Measurements from ENCODE around the gene SPAG6. TPM values are rescaled to one million over a fixed set of nuclear protein-coding genes. Genes with fewer than 3 reads are reported as not detected.
"Not testable (repeated sequence)": the region's sequence is repeated elsewhere in the genome, so short reads cannot be mapped to it uniquely, and the experiment has no call there.

Gene SPAG6
- total and polyA plus RNA-seq, 2 donors, result 0.03 to 0.37 TPM

GRCh38 chr10:22340329-22341189 lies 4.7 kb upstream of the SPAG6 start:
- Histone ChIP-seq H3K4me3 (ENCODE audit: low read depth, low read length) (peak overlapping the region; percentile 86), H3K27ac (ENCODE audit: low read depth) (peak overlapping the region; percentile 92), H3K36me3 (ENCODE audit: insufficient read depth) (no peaks in the 10 kb centered on the region), H3K4me1 (ENCODE audit: insufficient read depth) (no peaks in the 10 kb centered on the region)
- DNase-seq (ENCODE audit: extremely low spot score), result no peak
- WGBS, result 1% methylated on average over 98 of the region's 98 CpGs

GRCh38 chr10:22341190-22341925 lies 3.9 kb upstream of the SPAG6 start:
- 2% methylated on average over 40 of the region's 40 CpGs for WGBS
- DNase-seq (ENCODE audit: extremely low spot score), result no peak

DNA sequence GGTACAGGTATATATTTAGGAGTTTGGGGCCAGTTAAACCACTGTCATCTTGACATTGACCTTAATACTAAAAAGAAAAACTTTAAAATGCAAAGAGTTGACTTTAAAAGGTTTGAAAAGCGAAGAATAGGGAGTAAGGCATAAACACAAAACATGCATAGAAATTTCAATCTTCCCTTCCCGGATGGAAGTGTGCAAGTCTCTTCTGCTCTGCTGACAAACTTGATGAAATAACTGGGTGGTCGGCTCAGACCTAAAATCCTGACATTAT lies 3.4 kb upstream of the SPAG6 start:
- H3K4me3 ChIP-seq (ENCODE audit: low read depth, low read length), result no peak overlapping the region
- H3K27ac ChIP-seq (ENCODE audit: low read depth), result no peak overlapping the region
- H3K36me3 ChIP-seq (ENCODE audit: insufficient read depth), result no peaks in the 10 kb centered on the region
- WGBS, result 39% methylated on average over 3 of the region's 3 CpGs
- H3K4me1 ChIP-seq (ENCODE audit: insufficient read depth), result no peaks in the 10 kb centered on the region
- DNase-seq (ENCODE audit: extremely low spot score), result no peak

More at GRCh38 chr10:22341190-22341925, 3.9 kb upstream of the SPAG6 start:
- peak overlapping the region; percentile 86 for H3K4me3 ChIP-seq (ENCODE audit: low read depth, low read length)
- H3K4me1 ChIP-seq (ENCODE audit: insufficient read depth), result no peaks in the 10 kb centered on the region
- H3K27ac ChIP-seq (ENCODE audit: low read depth), result no peak overlapping the region
- H3K36me3 ChIP-seq (ENCODE audit: insufficient read depth), result no peaks in the 10 kb centered on the region

GRCh38 chr10:22342421-22342820 lies 2.9 kb upstream of the SPAG6 start:
- no peak for DNase-seq (ENCODE audit: extremely low spot score)
- Histone ChIP-seq H3K4me1 (ENCODE audit: insufficient read depth) (no peaks in the 10 kb centered on the region), H3K27ac (ENCODE audit: low read depth) (no peak overlapping the region), H3K4me3 (ENCODE audit: low read depth, low read length) (no peak overlapping the region), H3K36me3 (ENCODE audit: insufficient read depth) (no peaks in the 10 kb centered on the region)
- WGBS, result 31% methylated on average over 3 of the region's 3 CpGs

GRCh38 chr10:22343731-22344130 lies 1.6 kb upstream of the SPAG6 start:
- H3K27ac ChIP-seq (ENCODE audit: low read depth), result no peak overlapping the region
- H3K36me3 ChIP-seq (ENCODE audit: insufficient read depth), result no peaks in the 10 kb centered on the region
- 7% methylated on average over 3 of the region's 3 CpGs for WGBS
- DNase-seq (ENCODE audit: extremely low spot score), result no peak
- H3K4me1 ChIP-seq (ENCODE audit: insufficient read depth), result no peaks in the 10 kb centered on the region
- H3K4me3 ChIP-seq (ENCODE audit: low read depth, low read length), result no peak overlapping the region

- H3K36me3 ChIP-seq (ENCODE audit: insufficient read depth), result no peaks in the 10 kb centered on the region
- DNase-seq (ENCODE audit: extremely low spot score), result no peak
- 18% methylated on average over 1 of the region's 1 CpG for WGBS
Observed at GRCh38 chr10:22344249-22344648, 1.0 kb upstream of the SPAG6 start.

GRCh38 chr10:22344781-22345300 lies 455 bp upstream of the SPAG6 start:
- no peak overlapping the region for H3K27ac ChIP-seq (ENCODE audit: low read depth)
- no peak overlapping the region for H3K4me3 ChIP-seq (ENCODE audit: low read depth, low read length)
- WGBS, result 5% methylated on average over 26 of the region's 26 CpGs
- DNase-seq (ENCODE audit: extremely low spot score), result no peak
- no peaks in the 10 kb centered on the region for H3K36me3 ChIP-seq (ENCODE audit: insufficient read depth)
- no peaks in the 10 kb centered on the region for H3K4me1 ChIP-seq (ENCODE audit: insufficient read depth)

More at GRCh38 chr10:22344249-22344648, 1.0 kb upstream of the SPAG6 start:
- Histone ChIP-seq H3K4me3 (ENCODE audit: low read depth, low read length) (no peak overlapping the region), H3K27ac (ENCODE audit: low read depth) (no peak overlapping the region), H3K4me1 (ENCODE audit: insufficient read depth) (no peaks in the 10 kb centered on the region)

GRCh38 chr10:22346096-22346661 lies 883 bp downstream of the SPAG6 start:
- WGBS, result 23% methylated on average over 8 of the region's 8 CpGs
- Histone ChIP-seq H3K27ac (ENCODE audit: low read depth) (no peak overlapping the region), H3K4me3 (ENCODE audit: low read depth, low read length) (no peak overlapping the region), H3K36me3 (ENCODE audit: insufficient read depth) (no peaks in the 10 kb centered on the region), H3K4me1 (ENCODE audit: insufficient read depth) (no peaks in the 10 kb centered on the region)
- no peak for DNase-seq (ENCODE audit: extremely low spot score)

DNA sequence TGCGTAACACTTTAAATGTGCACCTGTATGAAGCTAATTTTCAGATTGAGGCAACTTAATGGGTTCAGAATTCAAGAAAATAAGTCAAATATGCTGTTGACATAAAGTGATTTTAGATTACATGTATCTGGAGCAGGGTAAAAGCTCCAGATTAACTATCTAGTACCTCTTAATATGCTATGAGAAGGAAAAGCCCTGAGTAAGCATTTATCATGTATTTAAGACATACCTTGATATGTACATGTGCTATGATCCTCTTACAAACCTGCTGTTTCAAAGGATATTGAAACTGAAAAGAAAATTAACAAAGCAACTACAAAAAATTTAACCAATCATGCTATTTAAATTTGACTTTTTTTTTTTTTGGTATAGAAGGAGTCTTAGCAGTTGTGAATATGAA lies 4.5 kb downstream of the SPAG6 start:
- Histone ChIP-seq H3K4me1 (ENCODE audit: insufficient read depth) (no peaks in the 10 kb centered on the region), H3K27ac (ENCODE audit: low read depth) (no peak overlapping the region), H3K4me3 (ENCODE audit: low read depth, low read length) (no peak overlapping the region), H3K36me3 (ENCODE audit: insufficient read depth) (no peaks in the 10 kb centered on the region)
- DNase-seq (ENCODE audit: extremely low spot score), result no peak
- 100% methylated on average over 1 of the region's 1 CpG for WGBS

DNA sequence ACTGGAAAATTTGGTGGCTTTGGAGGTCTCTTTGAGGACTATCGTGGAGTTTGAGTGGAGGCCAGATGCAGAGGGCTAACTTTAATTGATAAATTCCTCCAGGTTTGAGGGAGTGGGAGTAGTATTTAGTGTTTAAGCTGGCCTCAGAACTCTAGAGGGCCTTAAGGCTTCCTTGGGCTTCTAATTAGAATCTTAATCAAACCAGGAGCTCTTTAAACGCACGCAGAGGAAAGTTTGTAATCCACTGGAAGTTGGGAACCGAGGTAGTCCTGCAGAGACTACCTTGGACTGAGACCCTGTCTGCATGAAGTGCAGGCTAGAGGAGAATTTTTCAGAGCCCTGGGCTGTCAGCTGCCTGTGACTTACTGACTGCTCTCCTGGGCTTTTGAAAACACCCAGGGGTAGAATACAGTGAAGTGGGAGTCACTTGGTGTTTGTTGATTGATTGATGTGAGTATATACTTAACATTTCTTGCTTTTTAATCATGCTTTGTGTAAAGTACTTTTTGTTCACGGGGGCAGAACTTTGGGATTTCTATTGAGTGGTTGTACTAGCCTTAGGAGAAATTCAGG lies 5.9 kb downstream of the SPAG6 start:
- no peaks in the 10 kb centered on the region for H3K4me1 ChIP-seq (ENCODE audit: insufficient read depth)
- no peaks in the 10 kb centered on the region for H3K36me3 ChIP-seq (ENCODE audit: insufficient read depth)
- no peak overlapping the region for H3K27ac ChIP-seq (ENCODE audit: low read depth)
- WGBS, result 90% methylated on average over 5 of the region's 5 CpGs
- DNase-seq (ENCODE audit: extremely low spot score), result no peak
- H3K4me3 ChIP-seq (ENCODE audit: low read depth, low read length), result no peak overlapping the region

- Histone ChIP-seq H3K36me3 (ENCODE audit: insufficient read depth) (no peaks in the 10 kb centered on the region), H3K4me1 (ENCODE audit: insufficient read depth) (no peaks in the 10 kb centered on the region), H3K27ac (ENCODE audit: low read depth) (no peak overlapping the region), H3K4me3 (ENCODE audit: low read depth, low read length) (no peak overlapping the region)
- DNase-seq (ENCODE audit: extremely low spot score), result no peak
- 81% methylated on average over 4 of the region's 4 CpGs for WGBS
Observed at GRCh38 chr10:22356324-22356873, 11.1 kb downstream of the SPAG6 start.

GRCh38 chr10:22357770-22358169 lies 12.5 kb downstream of the SPAG6 start:
- not testable (repeated sequence) for H3K4me3 ChIP-seq (ENCODE audit: low read depth, low read length); H3K36me3 ChIP-seq (ENCODE audit: insufficient read depth); H3K27ac ChIP-seq (ENCODE audit: low read depth); H3K4me1 ChIP-seq (ENCODE audit: insufficient read depth); DNase-seq (ENCODE audit: extremely low spot score)
- 93% methylated on average over 3 of the region's 4 CpGs for WGBS

DNA sequence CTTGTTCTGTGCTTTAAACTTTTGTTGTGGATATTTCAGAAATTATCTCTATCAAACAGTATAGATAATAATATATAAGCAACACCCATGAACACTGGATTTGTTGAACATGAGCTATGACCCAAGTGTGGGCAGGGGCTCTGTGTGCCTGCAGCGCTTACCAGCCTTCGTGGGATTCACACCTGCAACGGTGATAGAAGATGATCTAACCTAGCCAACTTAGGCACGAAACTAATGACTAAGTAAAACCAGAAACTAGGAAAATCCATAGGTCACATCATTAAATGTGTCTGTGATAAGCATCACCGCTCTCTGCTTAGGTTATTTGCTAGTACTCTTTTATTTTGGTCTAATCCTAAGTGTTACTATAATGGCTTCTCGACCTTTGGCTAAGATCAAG lies 18.0 kb downstream of the SPAG6 start:
- 88% methylated on average over 6 of the region's 6 CpGs for WGBS
- H3K36me3 ChIP-seq (ENCODE audit: insufficient read depth), result no peaks in the 10 kb centered on the region
- H3K4me3 ChIP-seq (ENCODE audit: low read depth, low read length), result no peak overlapping the region

More for the DNA sequence above, 18.0 kb downstream of the SPAG6 start:
- no peak overlapping the region for H3K27ac ChIP-seq (ENCODE audit: low read depth)
- no peaks in the 10 kb centered on the region for H3K4me1 ChIP-seq (ENCODE audit: insufficient read depth)
- no peak for DNase-seq (ENCODE audit: extremely low spot score)
